Endodermal cell (in vitro differentiated cells): ENCODE measurements around the gene LMBR1L. TPM values are rescaled to one million over a fixed set of nuclear protein-coding genes. Genes with fewer than 3 reads are reported as not detected.

Experiments
- DNase-seq: peaks from one replicate; pipeline ENCODE4 v3.0.0-alpha.2; 2017
- H3K27ac ChIP-seq: 2 replicates; pipeline ENCODE4 v1.5.1; 2013; ENCODE audit warnings: mild to moderate bottlenecking, low read depth, low read length, moderate library complexity
- H3K27me3 ChIP-seq: 2 replicates; pipeline ENCODE4 v1.6.1; 2013; ENCODE audit warnings: mild to moderate bottlenecking, low read length, moderate library complexity; ENCODE audit not compliant: insufficient read depth, control insufficient read depth, poor library complexity, severe bottlenecking
- H3K36me3 ChIP-seq: 2 replicates; pipeline ENCODE4 v1.7.0; 2013; ENCODE audit warnings: mild to moderate bottlenecking, low read length, moderate library complexity; ENCODE audit not compliant: control insufficient read depth, insufficient read depth
- H3K4me1 ChIP-seq: one replicate; pipeline ENCODE4 v1.7.0; 2013; ENCODE audit warnings: low read length; ENCODE audit not compliant: control insufficient read depth, insufficient read depth
- H3K4me3 ChIP-seq: 2 replicates; pipeline ENCODE4 v1.5.1; 2013; ENCODE audit warnings: mild to moderate bottlenecking, low read length, moderate library complexity
- H3K9ac ChIP-seq: 2 replicates; pipeline ENCODE4 v1.6.1; 2013; ENCODE audit warnings: mild to moderate bottlenecking, low read length, moderate library complexity; ENCODE audit not compliant: poor library complexity, severe bottlenecking; ENCODE audit errors: extremely low read depth
- H3K9me3 ChIP-seq: 2 replicates; pipeline ENCODE4 v1.6.1; 2013; ENCODE audit warnings: mild to moderate bottlenecking, low read length, moderate library complexity; ENCODE audit not compliant: control insufficient read depth
- H3K27ac Mint-ChIP-seq: 2 replicates; pipeline ENCODE4 v1.8.0; 2020; ENCODE audit warnings: mixed read lengths
- H3K27me3 Mint-ChIP-seq: 2 replicates; pipeline ENCODE4 v1.8.0; 2021; ENCODE audit warnings: mild to moderate bottlenecking, mixed read lengths; ENCODE audit not compliant: insufficient read depth
- H3K36me3 Mint-ChIP-seq: 2 replicates; pipeline ENCODE4 v1.8.0; 2020; ENCODE audit warnings: low read depth, mixed read lengths
- H3K4me1 Mint-ChIP-seq: 2 replicates; pipeline ENCODE4 v1.8.0; 2020; ENCODE audit warnings: mixed read lengths
- H3K4me3 Mint-ChIP-seq: 2 replicates; pipeline ENCODE4 v1.8.0; 2020; ENCODE audit warnings: mild to moderate bottlenecking, moderate library complexity, mixed read lengths
- H3K9me3 Mint-ChIP-seq: 2 replicates; pipeline ENCODE4 v1.8.0; 2020; ENCODE audit warnings: mild to moderate bottlenecking, mixed read lengths
- WGBS, 2 experiments: methylation state at CpG; one replicate each; pipeline versions ENCODE4 v1.1.5 to v1.1.7; 2013; ENCODE audit warnings: missing lambda C conversion rate in 2 of 2, mixed read lengths in 1 of 2; ENCODE audit not compliant: insufficient coverage in 1 of 2, insufficient read length in 1 of 2; 5-methylcytosine and 5-hydroxymethylcytosine counted together
- total RNA-seq, 2 donors: library from RNA; stranded (reverse); fragmentation: NEBNext Ultra II Directional in 1 of 2; extraction: Animal tissue kit (Norgen Biotek cat#: 25700) in 1 of 2; gene quantifications; 2 replicates in 1 of 2; 3 replicates in 1 of 2; pipeline ENCODE4 v1.2.1, GENCODE V29; 2021
- TF ChIP-seq, protein P1 (sequence below): fragments of 200-600 bp; sonication (generic); conservative IDR thresholded peaks from 2 replicates; pipeline ENCODE4 v1.5.0; 2021; ENCODE audit warnings: antibody characterized with exemption, mild to moderate bottlenecking

Gene LMBR1L
- total RNA-seq, 2 donors from 2014 or later: 89.5 to 98.6 TPM

- H3K36me3 Mint-ChIP-seq: no peaks in the 10 kb centered on the region
- WGBS, 2 experiments: 93 to 95% methylated on average over 2 of the region's 2 CpGs
Observed at GRCh38 chr12:49147384-49147783, 36.7 kb upstream of the LMBR1L start.

GRCh38 chr12:49146406-49146805, 35.8 kb upstream of the LMBR1L start:
- H3K36me3 ChIP-seq: no peaks in the 10 kb centered on the region
- H3K9me3 ChIP-seq: no peaks in the 10 kb centered on the region
- TF ChIP-seq, protein P1, sequence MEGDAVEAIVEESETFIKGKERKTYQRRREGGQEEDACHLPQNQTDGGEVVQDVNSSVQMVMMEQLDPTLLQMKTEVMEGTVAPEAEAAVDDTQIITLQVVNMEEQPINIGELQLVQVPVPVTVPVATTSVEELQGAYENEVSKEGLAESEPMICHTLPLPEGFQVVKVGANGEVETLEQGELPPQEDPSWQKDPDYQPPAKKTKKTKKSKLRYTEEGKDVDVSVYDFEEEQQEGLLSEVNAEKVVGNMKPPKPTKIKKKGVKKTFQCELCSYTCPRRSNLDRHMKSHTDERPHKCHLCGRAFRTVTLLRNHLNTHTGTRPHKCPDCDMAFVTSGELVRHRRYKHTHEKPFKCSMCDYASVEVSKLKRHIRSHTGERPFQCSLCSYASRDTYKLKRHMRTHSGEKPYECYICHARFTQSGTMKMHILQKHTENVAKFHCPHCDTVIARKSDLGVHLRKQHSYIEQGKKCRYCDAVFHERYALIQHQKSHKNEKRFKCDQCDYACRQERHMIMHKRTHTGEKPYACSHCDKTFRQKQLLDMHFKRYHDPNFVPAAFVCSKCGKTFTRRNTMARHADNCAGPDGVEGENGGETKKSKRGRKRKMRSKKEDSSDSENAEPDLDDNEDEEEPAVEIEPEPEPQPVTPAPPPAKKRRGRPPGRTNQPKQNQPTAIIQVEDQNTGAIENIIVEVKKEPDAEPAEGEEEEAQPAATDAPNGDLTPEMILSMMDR: no peak
- no peak overlapping the region for H3K27ac Mint-ChIP-seq
- no peaks in the 10 kb centered on the region for H3K27me3 ChIP-seq
- no peak overlapping the region for H3K9ac ChIP-seq
- H3K4me3 Mint-ChIP-seq: no peak overlapping the region
- DNase-seq: no peak
- no peaks in the 10 kb centered on the region for H3K4me1 ChIP-seq
- H3K9me3 Mint-ChIP-seq: no peaks in the 10 kb centered on the region
- H3K27me3 Mint-ChIP-seq: no peaks in the 10 kb centered on the region
- no peak overlapping the region for H3K27ac ChIP-seq
- H3K4me1 Mint-ChIP-seq: no peaks in the 10 kb centered on the region
- H3K36me3 Mint-ChIP-seq: no peaks in the 10 kb centered on the region
- WGBS, 2 experiments: 90 to 94% methylated on average over 1 of the region's 1 CpG
- H3K4me3 ChIP-seq: no peak overlapping the region

More at GRCh38 chr12:49147384-49147783, 36.7 kb upstream of the LMBR1L start:
- Mint-ChIP-seq H3K27me3 (no peaks in the 10 kb centered on the region), H3K4me3 (no peak overlapping the region), H3K4me1 (no peaks in the 10 kb centered on the region), H3K27ac (no peak overlapping the region), H3K9me3 (no peaks in the 10 kb centered on the region)
- Histone ChIP-seq H3K36me3 (no peaks in the 10 kb centered on the region), H3K4me1 (no peaks in the 10 kb centered on the region), H3K9ac (no peak overlapping the region), H3K27ac (no peak overlapping the region), H3K9me3 (no peaks in the 10 kb centered on the region), H3K27me3 (no peaks in the 10 kb centered on the region), H3K4me3 (no peak overlapping the region)
- TF ChIP-seq, protein P1: no peak
- no peak for DNase-seq

GRCh38 chr12:49144384-49144783, 33.7 kb upstream of the LMBR1L start:
- H3K27me3 ChIP-seq: no peaks in the 10 kb centered on the region
- no peaks in the 10 kb centered on the region for H3K9me3 ChIP-seq
- TF ChIP-seq, protein P1: no peak
- H3K27ac ChIP-seq: no peak overlapping the region
- H3K4me1 ChIP-seq: no peaks in the 10 kb centered on the region
- Mint-ChIP-seq H3K4me3 (no peak overlapping the region), H3K4me1 (no peaks in the 10 kb centered on the region), H3K9me3 (no peaks in the 10 kb centered on the region), H3K27me3 (no peaks in the 10 kb centered on the region), H3K27ac (no peak overlapping the region), H3K36me3 (no peaks in the 10 kb centered on the region)
- 91 to 100% methylated on average over 2 of the region's 2 CpGs for WGBS, 2 experiments
- H3K36me3 ChIP-seq: no peaks in the 10 kb centered on the region
- no peak overlapping the region for H3K9ac ChIP-seq
- H3K4me3 ChIP-seq: no peak overlapping the region
- DNase-seq: no peak
